Measurements from ENCODE around the gene LRRTM4.

- TF ChIP-seq REST (IDR thresholded peaks at IDR 0.05; ENCODE audit: insufficient read depth in 1 of 2, low read depth in 2 of 2, low read length in 2 of 2), result no peak
- TF ChIP-seq SIN3A (IDR thresholded peaks at IDR 0.05; ENCODE audit: borderline replicate concordance, insufficient read depth, low read length), result no peak
- no peak for TF ChIP-seq POLR2AphosphoS5 (IDR thresholded peaks at IDR 0.05; ENCODE audit: low read depth, low read length)
- TF ChIP-seq TAF1 (IDR thresholded peaks at IDR 0.05; ENCODE audit: borderline replicate concordance, insufficient read depth, low read length), result no peak
- TF ChIP-seq FOXP2 (optimal IDR thresholded peaks at IDR 0.05; ENCODE audit: borderline replicate concordance, extremely low read depth, extremely low read length, insufficient read depth), result no peak
Observed at GRCh38 chr2:77147153-77147552, 375.0 kb downstream of the LRRTM4 start.
